GM12865 (cell line): Measurements from ENCODE around the gene C1orf159.

Experiments
- DNase-seq: peaks from one replicate; pipeline ENCODE4 v3.0.0; 2010; ENCODE audit warnings: low read depth
- H3K4me3 ChIP-seq: 2 replicates; pipeline ENCODE4 v1.5.1; 2011; ENCODE audit warnings: mild to moderate bottlenecking, low read depth, low read length, control low read depth
- TF ChIP-seq, protein P1 (sequence below): IDR thresholded peaks from 2 replicates; pipeline ENCODE4 v1.5.1; 2011; ENCODE audit warnings: low read length, control low read depth, low read depth, inconsistent platforms; ENCODE audit not compliant: insufficient read depth; ENCODE audit errors: missing control alignments

C1orf159 gene

DNA sequence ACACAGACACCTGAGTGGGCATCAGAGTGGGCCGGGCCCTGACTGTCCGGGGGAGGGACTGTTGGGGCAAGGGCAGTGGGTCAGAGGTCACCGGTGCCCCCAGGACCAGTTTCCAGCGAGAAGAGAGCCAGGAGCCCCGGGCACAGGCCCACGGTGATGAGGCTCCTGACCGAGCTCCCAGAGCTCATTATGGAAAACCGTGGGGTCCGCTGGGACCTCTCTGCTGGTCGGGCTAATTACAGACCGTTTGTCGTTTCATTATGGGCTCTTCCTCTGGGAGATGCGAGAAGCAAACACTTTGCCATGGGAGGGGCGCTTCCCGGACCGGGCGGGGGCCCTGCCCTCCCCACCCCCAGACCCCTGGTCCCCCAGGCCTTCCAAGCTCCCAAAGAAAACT, 45.8 kb upstream of the C1orf159 start:
- no peak overlapping the region for H3K4me3 ChIP-seq
- TF ChIP-seq, protein P1, sequence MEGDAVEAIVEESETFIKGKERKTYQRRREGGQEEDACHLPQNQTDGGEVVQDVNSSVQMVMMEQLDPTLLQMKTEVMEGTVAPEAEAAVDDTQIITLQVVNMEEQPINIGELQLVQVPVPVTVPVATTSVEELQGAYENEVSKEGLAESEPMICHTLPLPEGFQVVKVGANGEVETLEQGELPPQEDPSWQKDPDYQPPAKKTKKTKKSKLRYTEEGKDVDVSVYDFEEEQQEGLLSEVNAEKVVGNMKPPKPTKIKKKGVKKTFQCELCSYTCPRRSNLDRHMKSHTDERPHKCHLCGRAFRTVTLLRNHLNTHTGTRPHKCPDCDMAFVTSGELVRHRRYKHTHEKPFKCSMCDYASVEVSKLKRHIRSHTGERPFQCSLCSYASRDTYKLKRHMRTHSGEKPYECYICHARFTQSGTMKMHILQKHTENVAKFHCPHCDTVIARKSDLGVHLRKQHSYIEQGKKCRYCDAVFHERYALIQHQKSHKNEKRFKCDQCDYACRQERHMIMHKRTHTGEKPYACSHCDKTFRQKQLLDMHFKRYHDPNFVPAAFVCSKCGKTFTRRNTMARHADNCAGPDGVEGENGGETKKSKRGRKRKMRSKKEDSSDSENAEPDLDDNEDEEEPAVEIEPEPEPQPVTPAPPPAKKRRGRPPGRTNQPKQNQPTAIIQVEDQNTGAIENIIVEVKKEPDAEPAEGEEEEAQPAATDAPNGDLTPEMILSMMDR: no peak
- no peak for DNase-seq

DNA sequence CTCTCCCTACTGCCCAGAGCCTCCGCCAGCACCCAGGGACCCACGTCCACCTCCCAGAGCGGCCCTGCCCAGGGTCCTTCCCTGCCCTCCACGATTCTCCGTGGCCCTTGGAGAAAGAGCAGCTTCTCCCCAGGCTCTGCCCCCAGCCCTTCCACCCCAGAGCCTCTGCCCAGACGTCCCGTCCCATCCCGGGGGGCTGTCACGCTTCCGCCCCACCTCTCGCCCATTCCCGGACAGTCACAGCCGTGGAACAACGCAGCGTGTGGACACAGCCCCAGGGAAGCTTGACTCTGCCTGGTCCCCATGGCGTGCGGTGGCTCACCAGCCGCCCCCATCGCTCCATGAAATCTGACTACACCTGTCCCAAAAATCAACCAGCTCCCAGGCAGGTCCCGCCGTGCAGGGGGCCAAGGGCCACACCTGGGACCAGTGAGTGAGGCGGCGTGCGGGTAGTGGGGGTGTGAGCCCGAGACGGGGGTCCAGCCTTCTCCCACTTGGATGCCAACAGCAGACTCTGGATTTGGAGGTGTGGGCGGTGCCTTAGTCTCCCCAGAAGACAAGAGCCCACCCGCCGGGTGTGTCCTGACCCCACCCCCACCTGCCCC, 45.3 kb upstream of the C1orf159 start:
- TF ChIP-seq, protein P1: no peak
- no peak overlapping the region for H3K4me3 ChIP-seq
- DNase-seq: no peak

DNA sequence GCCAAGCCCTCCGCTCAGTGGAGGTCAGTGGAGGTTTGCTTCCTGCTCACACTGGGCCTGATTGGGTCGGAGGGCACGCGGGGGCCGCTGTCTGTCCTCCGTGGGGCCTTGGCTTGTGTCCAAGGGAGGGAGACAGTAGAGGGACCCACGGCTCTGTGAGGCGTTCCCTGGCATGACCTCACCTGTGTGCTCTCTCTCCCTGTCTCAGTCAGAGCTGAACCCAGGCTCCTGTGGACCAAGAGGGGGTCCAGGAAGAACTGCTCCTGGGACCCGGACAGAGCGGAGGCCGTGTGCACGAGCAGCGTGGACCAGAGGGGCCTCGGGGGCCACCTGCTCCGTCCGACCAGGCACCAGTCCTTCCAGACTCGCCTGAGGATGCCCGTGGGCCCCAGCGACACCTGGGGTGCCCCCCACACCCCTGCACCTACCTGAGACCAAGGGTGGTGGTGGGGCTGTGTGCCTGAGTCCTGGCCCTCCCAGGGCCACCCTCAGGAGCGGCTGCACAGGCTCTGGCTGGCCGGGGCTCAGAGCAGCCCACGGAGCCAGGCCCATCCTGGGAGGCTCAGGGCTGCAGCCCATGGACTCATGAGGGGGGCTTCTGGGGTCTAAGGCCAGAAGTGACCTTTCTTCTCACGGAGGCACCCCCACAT, 44.5 kb upstream of the C1orf159 start:
- TF ChIP-seq, protein P1: no peak
- H3K4me3 ChIP-seq: no peak overlapping the region
- no peak for DNase-seq

DNA sequence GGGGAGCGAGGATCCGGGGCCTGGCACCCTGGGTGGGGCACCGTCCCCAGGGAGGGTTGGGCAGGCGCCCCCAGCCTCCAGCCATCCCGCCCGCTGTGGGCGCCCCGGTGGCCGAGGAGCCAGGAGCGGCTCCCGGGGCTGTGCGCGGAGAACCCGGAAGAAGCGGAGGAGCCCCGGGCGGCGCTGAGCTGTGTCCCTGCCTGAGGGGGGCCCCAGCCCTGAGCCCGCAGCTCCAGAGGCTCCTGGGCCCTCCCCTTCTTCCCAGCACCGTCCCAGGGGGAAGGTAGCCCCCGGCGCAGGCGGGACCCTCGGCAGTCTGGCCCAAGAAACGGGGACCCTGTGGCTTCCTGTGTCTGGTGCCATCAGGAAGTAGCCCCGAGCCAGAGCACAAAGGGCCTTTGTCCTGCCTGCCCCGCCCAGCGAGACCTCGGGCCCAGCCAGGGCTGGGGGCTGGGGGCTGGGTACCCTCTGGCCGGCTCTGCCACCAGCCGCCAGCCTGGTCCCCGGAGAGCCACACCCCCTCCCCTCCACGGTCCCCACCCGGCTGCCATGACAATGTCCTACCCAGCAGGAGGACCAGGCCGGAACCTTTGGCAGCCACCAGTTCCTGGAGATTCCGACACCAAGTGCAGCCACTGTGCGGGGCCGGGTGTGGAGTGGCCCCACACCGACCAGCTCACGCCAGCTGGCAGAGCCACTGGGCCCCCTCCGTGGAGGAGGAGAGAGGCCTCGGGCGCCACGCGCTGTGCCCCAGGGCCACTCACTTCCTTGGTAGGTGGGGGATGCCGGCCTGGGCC, 42.2 kb upstream of the C1orf159 start:
- TF ChIP-seq, protein P1: no peak
- peak overlapping the region; percentile 93 for H3K4me3 ChIP-seq
- DNase-seq: peak; percentile 60

DNA sequence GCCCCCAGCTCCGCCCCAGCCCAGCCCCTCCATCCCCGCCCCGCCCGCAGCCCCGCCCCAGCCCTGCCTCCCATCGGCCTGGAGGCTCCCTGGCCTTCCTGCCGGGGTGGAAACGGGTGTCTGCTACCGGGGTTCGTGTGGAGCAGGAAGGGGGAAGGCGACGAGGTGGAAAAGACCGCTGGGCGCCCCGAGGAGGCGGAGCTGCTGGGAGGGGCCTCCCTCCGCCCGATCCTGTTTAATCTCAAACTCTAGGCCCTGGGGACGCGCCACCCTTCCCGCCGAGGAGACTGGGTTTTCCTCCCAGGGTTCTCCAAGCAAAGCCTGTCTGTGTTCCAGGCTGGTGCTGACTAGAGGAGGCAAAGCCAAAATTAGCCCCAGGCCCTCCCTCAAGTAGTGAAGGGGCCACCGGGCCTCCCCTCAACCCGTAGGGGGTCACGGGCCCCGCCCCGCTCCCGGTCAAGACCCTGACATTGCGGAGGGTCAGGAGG, 41.6 kb upstream of the C1orf159 start:
- TF ChIP-seq, protein P1: no peak
- peak; percentile 86 for DNase-seq
- H3K4me3 ChIP-seq: peak overlapping the region; percentile 93

DNA sequence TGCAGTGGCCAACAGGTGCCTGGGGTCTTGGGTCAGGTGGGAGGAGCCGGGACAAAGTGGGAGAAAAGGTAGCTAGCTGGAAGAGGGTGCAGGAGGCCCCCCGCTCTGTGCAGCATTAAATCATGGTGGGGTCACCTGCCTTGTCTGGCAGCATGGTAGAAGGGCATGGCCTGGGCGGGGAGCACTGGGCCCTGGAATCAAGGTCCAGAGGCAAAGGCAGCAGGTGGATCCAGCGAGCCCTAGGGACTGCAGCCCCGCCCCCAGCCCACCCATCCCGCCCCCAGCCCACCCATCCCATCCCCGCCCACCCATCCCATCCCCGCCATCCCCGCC, 41.1 kb upstream of the C1orf159 start:
- H3K4me3 ChIP-seq: no peak overlapping the region
- no peak for DNase-seq
- TF ChIP-seq, protein P1: no peak
